ENCODE measurements around the gene STEAP3. TPM values are rescaled to one million over a fixed set of nuclear protein-coding genes. Genes with fewer than 3 reads are reported as not detected.

The STEAP3 gene
- total and polyA plus RNA-seq, 2 donors (not counting 3 experiments of a cell fraction or from before 2014, with no cell fraction given): 8.6 to 17.4 TPM

- FAIRE-seq: no peak
- H4K20me1 ChIP-seq (replicated peaks; ENCODE audit: control insufficient read depth, extremely low read depth, insufficient read depth, low read length): no peaks in the 10 kb centered on the region
- no peak for DNase-seq (ENCODE audit: low read depth, low spot score)
- H3K4me3 ChIP-seq (replicated peaks in 1 of 3; ENCODE audit: insufficient read depth in 1 of 3, low read depth in 1 of 3, low read length in 3 of 3): no peak overlapping the region
- H3K27me3 ChIP-seq (ENCODE audit: control insufficient read depth in 2 of 2, insufficient read depth in 2 of 2, low read length in 2 of 2): peaks cover 0 to 2% of the 10 kb centered on the region in 2 experiments
- no peaks in the 10 kb centered on the region for H3K9me1 ChIP-seq (replicated peaks; ENCODE audit: control insufficient read depth, extremely low read depth, insufficient read depth, low read length)
- dilution Hi-C loops (cut with MboI; ENCODE audit: extremely low pct_ligation_motif_present, low sequenced_read_pairs): no loop called here
- no peak for TF ChIP-seq GATA2 (IDR thresholded peaks at IDR 0.05; ENCODE audit: insufficient read depth, insufficient read length, low read depth, low read length)
- no peak for TF ChIP-seq EZH2 (IDR thresholded peaks at IDR 0.05; ENCODE audit: borderline replicate concordance, low read depth, low read length, severe bottlenecking)
- TF ChIP-seq CTCF (IDR thresholded peaks at IDR 0.05; ENCODE audit: extremely low read depth in 1 of 2, insufficient read depth in 1 of 2, low read depth in 1 of 2, low read length in 2 of 2): no peak
- no peak for TF ChIP-seq POLR2AphosphoS5 (IDR thresholded peaks at IDR 0.05; ENCODE audit: insufficient read depth, low read depth, low read length)
- no peak for TF ChIP-seq POLR2A (IDR thresholded peaks at IDR 0.05; ENCODE audit: low read depth, low read length)
- no peak for TF ChIP-seq MAX (IDR thresholded peaks at IDR 0.05; ENCODE audit: insufficient read depth, insufficient read length)
- no peak for TF ChIP-seq JUN (IDR thresholded peaks at IDR 0.05; ENCODE audit: borderline replicate concordance, insufficient read depth, insufficient read length, low read depth)
- no peak for TF ChIP-seq MYC (IDR thresholded peaks at IDR 0.05; ENCODE audit: low read depth, low read length)
- TF ChIP-seq FOS (IDR thresholded peaks at IDR 0.05; ENCODE audit: borderline replicate concordance, insufficient read depth, low read length): no peak
- H3K36me3 ChIP-seq (ENCODE audit: control insufficient read depth in 2 of 2, extremely low read depth in 1 of 2, insufficient read depth in 2 of 2, low read length in 2 of 2): no peaks in the 10 kb centered on the region
- no peak overlapping the region for H3K4me2 ChIP-seq (ENCODE audit: insufficient read depth, low read length)
- no peaks in the 10 kb centered on the region for H3K79me2 ChIP-seq (ENCODE audit: control insufficient read depth, insufficient read depth, low read length)
- H3K9me3 ChIP-seq (replicated peaks; ENCODE audit: control insufficient read depth, insufficient read depth, low read length): no peaks in the 10 kb centered on the region
- H3K9ac ChIP-seq (replicated peaks; ENCODE audit: extremely low read depth, insufficient read depth, low read length): no peak overlapping the region
- H3K27ac ChIP-seq (ENCODE audit: insufficient read depth, low read depth, low read length): no peak overlapping the region
- POLR2A ChIA-PET: interaction anchor here (0.6 kb wide), 1 partner anchor 15 kb away, joined by 3 read pairs; no protein-coding TSS in a partner anchor
- CTCF ChIA-PET: interaction anchor here (0.8 kb wide), 1 partner anchor 12 kb away, joined by 3 read pairs; no protein-coding TSS in a partner anchor
- intact Hi-C loops (cut with micrococcal nuclease): no loop called here
- no peaks in the 10 kb centered on the region for H3K4me1 ChIP-seq (ENCODE audit: control insufficient read depth, extremely low read depth, insufficient read depth, low read length)
- BruUV-seq (replicated peaks): no TSS peak
- no peak overlapping the region for H2AFZ ChIP-seq (ENCODE audit: low read depth, low read length)
These were observed 56.0 kb downstream of the STEAP3 start for GRCh38 chr2:119279666-119280065.
